COR-L47 (cell line): ENCODE measurements around the gene BRMS1.
A peak's percentile ranks its signal among the peaks of the same experiment; 100 is the strongest.

Experiments used
- DNase-seq: peaks from one replicate; lab custom pipeline; 2025; lab: John Stamatoyannopoulos, UW

The BRMS1 gene

GRCh38 chr11:66336234-66337102, 8.4 kb downstream of the BRMS1 start, which contains the start of gene RIN1:
Gene RIN1, minus strand, starts transcription at chr11:66336434. Its CDS starts 32 bp downstream, at chr11:66336402.
- peak; percentile 67 for DNase-seq

DNA sequence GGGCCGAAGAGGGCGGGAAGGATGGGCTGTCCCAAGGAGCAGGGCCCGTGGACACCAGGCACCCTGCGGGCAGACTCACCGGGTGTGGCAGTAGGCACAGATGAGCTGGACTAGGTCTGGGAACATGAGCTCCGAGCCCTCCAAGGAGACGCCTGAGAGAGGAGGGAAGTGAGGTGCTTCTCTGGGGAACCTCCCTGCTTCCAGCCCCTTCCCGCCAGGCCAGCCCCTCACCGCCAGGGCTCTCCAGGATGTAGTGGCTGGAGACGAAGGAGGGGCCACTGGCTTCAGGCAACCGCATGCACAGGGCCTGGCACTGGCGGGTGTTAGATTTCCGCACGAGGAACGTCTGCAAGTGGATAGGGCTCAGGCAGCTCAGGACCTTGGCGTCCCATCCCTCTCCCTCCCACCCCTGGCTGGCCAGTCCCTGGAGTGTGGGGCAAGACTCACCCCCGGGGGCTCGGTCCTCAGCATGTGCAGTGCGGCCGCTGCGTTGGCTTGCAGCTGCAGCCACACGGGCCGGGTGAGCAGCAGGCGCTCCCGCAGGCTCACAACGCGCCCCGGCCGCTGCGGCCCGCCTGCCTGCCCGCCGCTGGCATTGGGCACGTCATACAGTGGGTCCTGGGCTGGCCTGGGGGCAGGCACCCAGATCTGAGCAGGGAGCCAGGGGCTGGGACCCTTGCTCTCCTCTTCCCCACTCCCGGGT, 9.2 kb downstream of the BRMS1 start:
- DNase-seq: no peak

GRCh38 chr11:66334605-66335442, 10.1 kb downstream of the BRMS1 start:
- no peak for DNase-seq

DNA sequence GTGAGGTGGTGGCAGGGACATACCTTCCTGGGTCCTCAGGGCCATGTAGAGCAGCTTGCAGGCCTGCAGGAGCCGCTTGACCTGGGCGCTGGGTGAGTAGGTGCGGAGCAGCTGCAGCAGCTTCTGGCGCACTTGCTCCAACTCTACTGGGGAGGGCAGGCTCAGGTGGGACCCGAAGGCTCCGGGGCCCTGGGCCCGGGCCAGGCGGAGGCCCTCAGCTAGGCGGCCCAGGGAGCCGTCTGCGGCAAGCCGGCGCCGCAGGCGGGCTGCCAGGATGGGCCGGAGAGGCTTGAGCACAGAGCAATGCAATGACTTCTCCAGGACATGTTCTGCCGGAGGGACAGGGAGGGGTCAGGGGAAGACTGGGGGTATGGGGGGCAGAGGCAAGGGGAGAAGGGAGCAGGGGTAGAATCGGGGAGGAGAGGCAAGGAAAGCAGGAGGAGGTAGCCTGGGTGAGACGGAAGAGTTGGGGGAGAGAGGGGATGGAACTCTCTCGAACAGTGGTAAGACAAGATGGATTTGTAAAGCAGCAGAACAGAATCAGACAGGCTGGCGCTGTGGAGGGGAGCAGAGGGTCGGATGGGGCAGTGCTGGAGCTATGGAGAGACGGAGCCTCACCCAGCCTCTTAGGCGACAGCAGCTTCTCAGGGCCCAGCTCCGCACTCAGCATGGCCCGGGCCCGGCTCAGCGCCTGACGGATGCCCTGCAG, 10.9 kb downstream of the BRMS1 start:
- DNase-seq: no peak

DNA sequence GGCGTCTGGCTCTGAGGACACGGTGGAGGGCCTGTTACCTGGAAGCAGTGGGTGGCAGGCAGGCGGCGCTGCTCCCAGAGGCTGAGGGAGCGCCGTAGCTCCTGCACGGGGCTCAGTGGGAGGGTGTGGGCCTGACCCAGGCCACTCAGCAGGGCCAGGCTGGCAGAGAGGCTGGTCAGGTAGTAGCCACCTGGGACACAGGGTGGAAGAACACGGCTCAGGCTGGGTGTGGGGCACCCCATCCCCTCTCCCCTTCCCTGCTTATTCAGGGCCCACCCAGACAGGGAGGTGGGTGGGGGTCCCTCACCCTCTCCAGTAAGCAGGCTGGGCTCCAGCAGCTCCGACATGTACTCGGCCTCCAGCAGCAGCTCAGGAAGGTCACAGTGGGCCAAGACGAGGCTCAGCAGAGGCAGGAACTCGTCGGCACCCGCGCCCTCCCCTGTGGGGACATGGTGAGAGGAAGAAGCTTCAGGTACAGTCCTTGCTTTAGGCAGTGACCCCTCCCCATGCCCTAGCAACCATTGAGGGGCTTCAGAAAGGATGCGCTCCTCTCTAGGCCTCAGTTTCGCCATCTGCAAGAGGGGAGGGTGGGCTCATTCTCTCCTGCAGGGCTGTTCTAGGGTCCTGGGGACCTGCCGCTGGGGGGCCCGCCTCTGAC, 11.6 kb downstream of the BRMS1 start:
- DNase-seq: no peak

- no peak for DNase-seq
These were observed 12.3 kb downstream of the BRMS1 start for GRCh38 chr11:66332371-66333219.

GRCh38 chr11:66331542-66332370, 13.1 kb downstream of the BRMS1 start:
- no peak for DNase-seq

DNA sequence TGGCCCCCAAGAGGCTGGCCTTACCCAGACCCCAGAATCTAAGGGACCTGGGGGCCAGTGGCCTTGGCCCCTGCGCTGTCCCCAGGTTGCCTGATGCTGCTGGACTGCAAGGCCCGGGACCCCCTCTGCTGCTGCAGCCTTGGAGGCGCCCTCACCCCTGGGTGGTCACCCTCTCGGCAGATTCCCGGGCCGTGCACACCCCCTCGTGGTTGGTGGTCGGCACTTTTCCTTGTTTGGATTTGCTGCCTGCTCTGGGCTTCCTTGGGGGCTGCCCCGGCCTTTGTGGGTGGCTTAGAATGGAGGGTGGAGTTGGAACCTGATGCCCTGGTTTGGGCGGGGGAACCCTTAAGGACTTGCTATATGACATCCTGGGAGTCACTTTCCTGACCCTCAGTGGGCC, 14.0 kb downstream of the BRMS1 start:
- DNase-seq: no peak

- DNase-seq: no peak
These were observed 15.7 kb downstream of the BRMS1 start for GRCh38 chr11:66329165-66329673.

DNA sequence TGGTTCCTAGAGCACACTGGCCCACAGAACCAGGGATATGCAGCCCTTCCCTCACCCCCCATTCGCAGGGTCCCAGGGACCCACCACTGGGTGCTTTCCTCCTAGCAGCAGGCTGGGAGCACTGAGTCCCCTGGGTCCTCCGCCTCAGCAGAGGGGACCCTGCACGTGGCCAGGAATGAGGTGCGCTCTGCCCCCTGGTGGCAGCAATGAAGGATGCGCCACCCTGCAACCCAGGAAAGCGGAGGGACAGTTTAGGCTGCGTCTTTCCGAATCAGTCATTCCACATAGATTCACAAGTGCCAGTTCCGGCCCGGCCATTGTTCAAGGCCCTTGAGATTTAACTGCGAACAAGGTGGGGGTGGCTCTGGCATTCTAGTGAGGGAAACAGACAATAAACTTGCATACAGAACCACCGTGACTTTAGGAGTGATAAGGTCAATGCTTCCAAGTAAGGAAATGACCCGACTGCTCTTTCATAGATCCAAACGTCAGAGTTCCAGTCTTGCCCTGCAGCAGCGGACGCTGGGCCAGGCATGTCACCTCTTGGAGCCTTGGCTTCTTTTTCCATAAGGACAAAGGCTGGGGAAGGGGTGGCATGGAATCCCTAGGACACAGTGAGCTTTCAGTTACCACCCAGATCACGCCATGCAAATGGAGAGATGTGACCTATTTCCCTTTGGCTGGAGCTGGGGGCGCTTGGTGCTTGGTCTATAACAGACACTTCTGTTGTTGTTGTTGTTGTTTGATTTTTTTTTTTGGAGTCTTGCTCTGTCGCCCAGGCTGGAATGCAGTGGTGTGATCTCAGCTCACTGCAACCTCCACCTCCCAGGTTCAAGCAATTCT, 16.4 kb downstream of the BRMS1 start:
- DNase-seq: peak; percentile 49

- DNase-seq: no peak
These were observed 16.9 kb downstream of the BRMS1 start for GRCh38 chr11:66328031-66328301.

DNA sequence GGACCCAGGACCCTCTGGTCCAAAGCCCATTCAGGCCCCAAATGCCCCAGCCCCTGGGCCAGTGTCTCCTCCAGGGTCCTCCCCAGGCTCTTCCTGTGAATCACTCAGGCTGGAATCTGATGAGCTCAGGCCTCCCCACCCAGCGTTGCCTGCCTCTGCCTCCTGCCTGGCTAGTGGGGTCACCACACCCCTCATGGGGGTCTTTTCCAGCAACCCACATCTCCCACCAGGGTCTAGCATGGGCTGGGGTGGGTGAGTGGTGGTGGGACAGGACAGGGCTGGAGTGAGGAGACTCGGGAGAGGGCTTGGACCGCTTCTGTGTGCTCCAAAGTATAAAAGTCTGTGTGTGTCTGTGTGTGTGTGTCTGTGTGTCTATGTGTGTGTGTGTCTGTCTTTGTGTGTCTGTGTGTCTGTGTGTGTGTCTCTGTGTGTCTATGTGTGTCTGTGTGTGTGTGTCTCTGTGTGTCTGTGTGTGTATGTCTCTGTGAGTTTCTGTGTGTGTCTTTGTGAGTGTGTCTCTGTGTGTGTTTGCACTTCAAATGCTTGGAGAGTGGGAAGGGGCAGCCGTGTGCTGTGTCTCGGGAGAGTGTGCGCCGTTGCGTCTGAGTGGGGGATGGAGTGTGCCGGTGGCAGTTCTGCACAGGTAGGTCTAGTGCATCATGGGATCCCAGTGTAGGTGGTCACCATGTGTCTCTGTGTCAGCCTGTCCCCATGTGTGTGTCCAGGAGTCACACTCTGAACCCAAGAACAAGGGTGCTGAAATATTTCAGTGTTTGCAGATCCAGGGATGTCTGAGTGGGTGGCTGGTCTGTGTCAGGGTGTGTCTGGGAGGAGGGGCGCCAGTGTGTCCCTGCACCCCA, 17.5 kb downstream of the BRMS1 start:
- DNase-seq: no peak

DNA sequence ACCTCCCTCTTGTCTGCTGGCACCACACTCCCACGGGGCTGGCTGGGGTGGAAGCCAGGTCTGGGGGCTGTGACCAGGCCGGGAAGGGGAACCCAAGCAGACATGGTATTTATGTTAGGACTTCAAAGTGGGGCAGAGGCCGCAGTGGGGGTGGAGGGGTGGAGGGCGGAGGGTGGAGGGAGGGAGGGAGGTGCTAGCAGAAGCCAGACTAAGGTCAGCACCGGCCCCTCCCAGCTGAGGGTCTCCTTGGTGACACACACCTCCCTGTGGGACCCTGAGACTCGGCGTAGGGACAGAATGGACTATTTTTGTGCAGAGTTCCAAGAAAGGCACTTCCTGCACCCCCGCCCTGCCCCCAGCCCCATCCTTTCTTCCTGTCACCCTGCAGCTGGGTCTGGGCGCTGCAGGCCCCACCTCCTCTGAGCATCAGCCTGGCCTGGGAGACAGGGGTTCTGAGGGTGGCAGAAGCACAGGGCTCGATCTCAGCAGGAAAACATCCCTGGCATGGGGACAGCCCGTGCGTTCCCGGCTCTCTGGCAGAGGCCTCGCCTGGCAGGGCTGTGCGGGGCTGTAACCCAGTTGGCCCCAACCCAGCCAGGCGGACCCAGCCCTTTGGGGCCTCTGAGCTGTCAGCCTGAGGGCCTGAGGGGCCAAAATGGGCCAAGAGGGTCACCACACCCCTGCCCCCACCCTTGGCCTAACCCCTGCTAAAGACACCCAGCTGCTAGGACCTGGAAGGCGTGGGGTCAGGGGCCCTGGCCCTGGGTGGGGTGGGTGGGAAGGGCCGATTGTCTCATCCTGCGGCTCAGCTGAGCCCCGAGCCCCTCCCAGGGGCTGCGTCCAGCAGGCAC, 18.4 kb downstream of the BRMS1 start:
- no peak for DNase-seq

DNA sequence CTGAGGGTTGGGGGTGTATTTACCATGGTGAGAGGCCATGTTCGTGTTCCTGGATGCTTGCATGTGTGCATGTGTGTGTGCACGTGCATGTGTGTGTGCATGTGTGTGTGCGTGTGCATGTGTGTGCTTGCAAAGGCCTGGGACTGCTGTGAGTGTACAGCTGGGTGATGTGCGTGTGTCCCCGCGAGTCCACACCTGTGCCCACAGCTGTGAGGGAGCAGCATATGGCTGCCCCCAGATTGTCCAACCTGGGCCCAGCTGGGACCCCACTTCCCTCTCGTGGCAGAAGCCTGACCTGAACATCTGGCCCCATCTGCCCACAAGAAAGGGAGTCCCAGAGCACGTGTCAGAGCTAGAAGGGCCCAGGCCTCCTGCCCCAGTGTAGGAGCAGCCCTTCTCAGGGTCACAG, 19.6 kb downstream of the BRMS1 start:
- no peak for DNase-seq

GRCh38 chr11:66324664-66325063, 20.2 kb downstream of the BRMS1 start:
- no peak for DNase-seq

GRCh38 chr11:66323684-66324083, 21.2 kb downstream of the BRMS1 start:
- DNase-seq: no peak
